Measurements from ENCODE around the gene CTNNA2. TPM values are rescaled to one million over a fixed set of nuclear protein-coding genes. Genes with fewer than 3 reads are reported as not detected.

Gene CTNNA2
- total RNA-seq, 2 experiments from 2014 or later = not detected

DNA sequence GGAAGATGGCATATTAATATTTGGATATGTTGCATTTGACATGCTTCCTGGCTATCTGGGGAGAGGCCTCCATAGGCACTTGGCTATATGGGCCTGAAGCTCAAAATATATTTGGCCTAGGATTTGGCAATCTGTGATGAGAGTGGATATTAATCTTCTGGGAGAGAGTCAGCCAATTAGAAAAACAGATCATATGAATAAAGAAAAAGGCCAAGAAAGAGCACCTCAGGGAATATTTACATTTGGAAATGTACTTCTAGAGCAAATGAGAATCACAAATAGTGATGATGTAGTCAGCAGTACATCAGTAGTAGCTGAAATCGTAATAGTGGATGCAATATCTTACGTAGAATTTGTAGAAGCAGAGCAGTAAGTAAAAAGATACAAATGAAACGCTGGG, 277.0 kb downstream of the CTNNA2 start:
- Mint-ChIP-seq H3K36me3 (ENCODE audit: low read depth) (no peaks in the 10 kb centered on the region), H3K9me3 (no peaks in the 10 kb centered on the region), H3K4me3 (no peak overlapping the region), H3K4me1 (no peaks in the 10 kb centered on the region), H3K27ac (no peak overlapping the region), H3K27me3 (no peaks in the 10 kb centered on the region)
- DNase-seq = no peak
- CTCF ChIA-PET = no interaction called here
- POLR2A ChIA-PET = no interaction called here

DNA sequence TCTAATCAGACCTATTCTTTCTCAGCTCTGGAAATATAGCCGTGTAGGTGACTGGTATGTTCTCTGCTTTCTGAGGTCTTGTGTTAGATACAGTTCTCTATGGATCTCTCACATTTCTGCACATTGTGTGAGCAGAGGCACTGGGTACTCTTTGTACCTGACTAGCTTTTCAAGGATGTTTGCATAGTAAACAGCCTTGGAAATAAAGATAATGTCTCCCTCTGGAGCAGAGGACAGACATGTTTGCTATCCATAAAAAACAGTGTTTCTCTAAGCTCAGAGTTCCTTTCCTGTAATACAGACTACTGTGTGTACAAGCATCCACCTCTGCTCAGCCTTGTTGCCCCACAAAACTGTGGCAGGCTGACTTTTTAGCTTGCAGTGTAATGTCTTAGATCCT, 279.2 kb downstream of the CTNNA2 start:
- H3K27me3 Mint-ChIP-seq = no peaks in the 10 kb centered on the region
- H3K27ac Mint-ChIP-seq = no peak overlapping the region
- DNase-seq = no peak
- no peak overlapping the region for H3K4me3 Mint-ChIP-seq
- H3K9me3 Mint-ChIP-seq = no peaks in the 10 kb centered on the region
- H3K36me3 Mint-ChIP-seq (ENCODE audit: low read depth) = no peaks in the 10 kb centered on the region
- ChIA-PET POLR2A (no interaction called here), CTCF (no interaction called here)
- no peaks in the 10 kb centered on the region for H3K4me1 Mint-ChIP-seq

GRCh38 chr2:79793006-79793405, 280.2 kb downstream of the CTNNA2 start:
- no peak overlapping the region for H3K27ac Mint-ChIP-seq
- H3K4me3 Mint-ChIP-seq = no peak overlapping the region
- CTCF ChIA-PET = interaction anchor here (0.6 kb wide), 1 partner anchor 1544 kb away, joined by 3 read pairs; no protein-coding TSS in a partner anchor
- no peak for DNase-seq
- H3K9me3 Mint-ChIP-seq = no peaks in the 10 kb centered on the region
- H3K27me3 Mint-ChIP-seq = no peaks in the 10 kb centered on the region
- H3K36me3 Mint-ChIP-seq (ENCODE audit: low read depth) = no peaks in the 10 kb centered on the region
- no peaks in the 10 kb centered on the region for H3K4me1 Mint-ChIP-seq
- POLR2A ChIA-PET = no interaction called here

DNA sequence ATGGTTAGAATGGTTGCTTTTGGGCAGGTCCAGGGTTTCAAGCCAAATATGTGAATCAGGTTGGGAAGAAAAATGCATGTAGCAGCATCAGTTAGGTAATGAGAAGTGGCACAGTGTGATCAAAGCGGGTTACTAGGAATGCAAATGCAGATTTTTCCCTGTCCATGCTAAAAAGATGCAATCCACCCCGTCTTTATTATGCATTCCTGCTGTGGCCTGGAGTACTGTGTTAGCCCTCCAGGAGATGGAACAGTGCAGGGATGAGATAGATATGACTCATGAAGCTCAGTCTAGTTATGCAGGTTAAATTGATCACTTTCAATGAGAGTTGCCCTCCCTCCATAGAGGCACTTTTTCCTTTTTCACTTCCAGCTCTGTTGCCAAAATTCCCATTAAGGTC, 283.8 kb downstream of the CTNNA2 start:
- no peaks in the 10 kb centered on the region for H3K9me3 Mint-ChIP-seq
- ChIA-PET POLR2A (no interaction called here), CTCF (no interaction called here)
- H3K27me3 Mint-ChIP-seq = no peaks in the 10 kb centered on the region
- H3K4me1 Mint-ChIP-seq = no peaks in the 10 kb centered on the region
- no peak overlapping the region for H3K27ac Mint-ChIP-seq
- H3K36me3 Mint-ChIP-seq (ENCODE audit: low read depth) = no peaks in the 10 kb centered on the region
- H3K4me3 Mint-ChIP-seq = no peak overlapping the region
- DNase-seq = no peak

- ChIA-PET CTCF (no interaction called here), POLR2A (no interaction called here)
- Mint-ChIP-seq H3K27ac (no peak overlapping the region), H3K4me3 (no peak overlapping the region), H3K36me3 (ENCODE audit: low read depth) (no peaks in the 10 kb centered on the region), H3K4me1 (no peaks in the 10 kb centered on the region), H3K27me3 (no peaks in the 10 kb centered on the region), H3K9me3 (no peaks in the 10 kb centered on the region)
- DNase-seq = no peak
These were observed 285.9 kb downstream of the CTNNA2 start for GRCh38 chr2:79798776-79799175.

DNA sequence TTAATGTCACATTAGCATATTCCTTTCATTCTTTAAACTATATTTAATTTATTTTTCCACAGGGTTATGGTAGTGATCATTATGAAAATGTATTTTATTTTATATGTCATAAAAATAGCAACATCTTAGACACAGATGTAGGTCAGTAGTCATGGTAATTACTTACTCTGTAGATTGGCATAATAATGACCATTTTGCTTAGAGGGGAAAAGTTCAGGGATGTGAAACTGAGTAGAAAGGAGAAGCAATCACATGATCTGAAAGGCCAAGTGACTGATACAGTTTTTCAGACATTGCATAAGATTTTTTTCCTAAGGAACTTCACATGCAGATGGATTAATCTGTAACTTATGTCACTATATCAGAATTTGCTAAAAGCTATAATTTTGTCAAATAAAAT, 286.9 kb downstream of the CTNNA2 start:
- Mint-ChIP-seq H3K36me3 (ENCODE audit: low read depth) (no peaks in the 10 kb centered on the region), H3K4me3 (no peak overlapping the region), H3K4me1 (no peaks in the 10 kb centered on the region), H3K9me3 (no peaks in the 10 kb centered on the region), H3K27ac (no peak overlapping the region), H3K27me3 (no peaks in the 10 kb centered on the region)
- no peak for DNase-seq
- ChIA-PET POLR2A (no interaction called here), CTCF (no interaction called here)

DNA sequence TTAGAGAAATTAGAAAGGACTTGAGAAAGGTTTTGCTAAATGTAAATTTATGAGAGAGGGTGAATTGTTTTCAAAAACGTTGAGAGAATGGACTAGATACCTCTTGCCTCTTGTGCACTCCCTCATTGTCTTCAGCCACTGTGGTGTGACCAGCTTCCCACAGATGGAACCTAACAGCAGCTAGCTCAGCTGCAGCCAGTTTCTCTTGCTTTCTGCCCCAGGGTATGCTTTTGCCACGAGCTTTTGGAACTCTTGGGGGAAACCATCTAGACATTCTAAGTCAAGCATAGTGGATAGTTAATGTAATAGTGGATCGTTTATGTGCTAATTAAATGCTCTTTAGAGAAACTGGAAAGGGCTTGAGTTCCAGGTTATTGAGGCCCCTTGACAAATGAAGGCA, 288.2 kb downstream of the CTNNA2 start:
- Mint-ChIP-seq H3K27me3 (no peaks in the 10 kb centered on the region), H3K9me3 (no peaks in the 10 kb centered on the region)
- POLR2A ChIA-PET = no interaction called here

DNA sequence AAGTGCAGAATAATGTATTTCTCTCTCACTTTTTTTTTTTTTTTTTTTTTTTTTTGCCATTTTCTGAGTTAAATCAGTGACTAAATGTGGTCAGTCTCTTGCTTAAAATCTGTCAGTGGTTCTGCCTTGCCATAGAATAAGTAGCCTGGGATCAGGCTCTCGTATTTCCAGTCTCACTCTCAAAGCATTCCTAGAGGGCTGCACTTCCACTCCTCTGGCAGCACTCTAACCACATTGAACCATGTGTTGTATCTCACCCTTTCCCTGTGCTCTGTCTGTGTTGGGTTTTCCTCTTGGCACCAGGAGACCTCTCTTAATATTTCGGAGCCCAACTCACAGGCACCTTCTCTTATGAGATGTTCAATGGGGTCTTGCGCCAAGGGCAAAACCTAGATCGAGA, 304.4 kb downstream of the CTNNA2 start:
- ChIA-PET CTCF (no interaction called here), POLR2A (no interaction called here)
- DNase-seq = no peak
- H3K9me3 Mint-ChIP-seq = peaks cover 19% of the 10 kb centered on the region
- no peak overlapping the region for H3K4me3 Mint-ChIP-seq
- no peak overlapping the region for H3K27ac Mint-ChIP-seq
- H3K27me3 Mint-ChIP-seq = no peaks in the 10 kb centered on the region
- H3K36me3 Mint-ChIP-seq (ENCODE audit: low read depth) = no peaks in the 10 kb centered on the region
- H3K4me1 Mint-ChIP-seq = no peaks in the 10 kb centered on the region

More for the DNA sequence above, 288.2 kb downstream of the CTNNA2 start:
- H3K4me3 Mint-ChIP-seq = no peak overlapping the region
- DNase-seq = no peak
- H3K27ac Mint-ChIP-seq = no peak overlapping the region
- no peaks in the 10 kb centered on the region for H3K36me3 Mint-ChIP-seq (ENCODE audit: low read depth)
- CTCF ChIA-PET = no interaction called here
- H3K4me1 Mint-ChIP-seq = no peaks in the 10 kb centered on the region

DNA sequence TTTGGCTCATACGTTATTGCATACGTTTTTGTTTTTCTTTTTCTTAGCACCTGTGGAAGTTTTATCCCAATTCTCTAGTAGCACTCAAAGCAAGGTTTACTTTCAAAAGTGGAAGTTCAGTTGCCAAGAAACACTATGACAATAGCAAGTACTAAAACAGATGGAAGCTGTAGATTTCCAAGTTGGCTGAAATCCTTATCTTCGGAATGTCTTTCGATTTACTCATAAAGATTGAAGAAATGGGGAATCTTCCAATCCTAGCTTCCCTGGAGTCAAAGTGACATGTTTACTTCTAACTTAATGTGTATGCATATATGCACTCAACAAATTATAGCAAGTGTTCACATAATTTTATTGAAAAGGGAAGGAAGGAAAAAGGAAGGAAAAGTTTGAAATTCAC, 307.4 kb downstream of the CTNNA2 start:
- no peak for DNase-seq
- no peaks in the 10 kb centered on the region for H3K4me1 Mint-ChIP-seq
- H3K9me3 Mint-ChIP-seq = peaks cover 11% of the 10 kb centered on the region
- H3K36me3 Mint-ChIP-seq (ENCODE audit: low read depth) = no peaks in the 10 kb centered on the region
- H3K27ac Mint-ChIP-seq = no peak overlapping the region
- POLR2A ChIA-PET = no interaction called here
- CTCF ChIA-PET = no interaction called here
- no peaks in the 10 kb centered on the region for H3K27me3 Mint-ChIP-seq
- H3K4me3 Mint-ChIP-seq = no peak overlapping the region

DNA sequence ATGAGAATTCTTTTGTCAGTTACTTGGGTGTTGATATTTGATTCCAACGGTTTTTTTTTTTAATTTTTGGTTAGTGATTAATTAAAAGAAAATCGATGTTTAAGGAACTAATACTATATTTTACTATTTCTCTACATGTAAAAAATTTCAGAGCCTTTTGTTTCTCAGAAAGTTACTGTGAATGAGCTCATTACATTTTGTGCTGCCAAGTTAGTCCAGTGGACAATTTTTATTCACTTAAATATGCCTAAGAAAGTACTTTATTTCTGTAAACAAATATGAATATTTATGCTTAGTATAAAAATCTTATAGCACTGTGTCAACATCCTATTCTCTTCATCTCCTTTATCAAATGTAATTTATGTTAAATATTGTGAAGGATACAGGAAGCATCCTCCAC, 309.3 kb downstream of the CTNNA2 start:
- H3K36me3 Mint-ChIP-seq (ENCODE audit: low read depth) = no peaks in the 10 kb centered on the region
- H3K27ac Mint-ChIP-seq = no peak overlapping the region
- peaks cover 4% of the 10 kb centered on the region for H3K9me3 Mint-ChIP-seq
- no peaks in the 10 kb centered on the region for H3K4me1 Mint-ChIP-seq
- CTCF ChIA-PET = no interaction called here
- no peaks in the 10 kb centered on the region for H3K27me3 Mint-ChIP-seq
- no peak for DNase-seq
- H3K4me3 Mint-ChIP-seq = no peak overlapping the region
- POLR2A ChIA-PET = no interaction called here

DNA sequence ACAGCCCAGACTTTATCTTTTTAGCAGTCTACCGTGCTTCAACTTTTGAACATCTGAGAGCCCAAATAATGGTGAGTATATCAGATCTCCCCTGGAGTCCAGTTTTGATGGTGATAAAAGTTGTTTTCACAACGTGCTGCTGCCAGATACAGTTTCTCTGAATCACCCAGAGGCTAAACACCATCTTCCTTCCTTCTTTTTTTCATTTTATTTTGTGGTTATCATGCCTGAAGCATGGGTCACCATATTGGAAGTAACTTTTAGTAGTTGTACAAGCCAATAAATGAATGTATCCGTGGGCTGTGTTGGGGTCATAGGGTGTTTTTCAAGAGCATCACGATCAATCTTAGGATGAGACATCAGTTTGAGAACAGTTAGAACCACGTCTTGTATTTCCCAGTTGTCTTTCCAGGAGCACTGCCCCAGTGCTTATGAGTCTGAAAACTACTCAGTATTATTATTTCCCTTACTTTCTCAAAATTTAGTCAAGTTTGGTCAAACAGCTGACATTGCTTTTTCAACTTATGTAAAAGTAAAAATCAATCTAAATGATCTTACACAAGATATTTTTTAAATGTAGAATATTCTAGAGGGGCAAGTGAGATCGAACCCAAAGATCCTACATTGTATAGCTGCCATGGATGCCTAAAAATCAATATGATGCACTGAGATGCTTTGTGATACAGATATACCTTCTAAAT, 311.4 kb downstream of the CTNNA2 start:
- no peaks in the 10 kb centered on the region for H3K36me3 Mint-ChIP-seq (ENCODE audit: low read depth)
- H3K27ac Mint-ChIP-seq = no peak overlapping the region
- H3K9me3 Mint-ChIP-seq = peaks cover 4% of the 10 kb centered on the region
- ChIA-PET POLR2A (no interaction called here), CTCF (no interaction called here)
- no peaks in the 10 kb centered on the region for H3K4me1 Mint-ChIP-seq
- no peak overlapping the region for H3K4me3 Mint-ChIP-seq
- H3K27me3 Mint-ChIP-seq = no peaks in the 10 kb centered on the region
- no peak for DNase-seq

- POLR2A ChIA-PET = no interaction called here
- CTCF ChIA-PET = no interaction called here
- Mint-ChIP-seq H3K4me3 (no peak overlapping the region), H3K36me3 (ENCODE audit: low read depth) (no peaks in the 10 kb centered on the region), H3K4me1 (no peaks in the 10 kb centered on the region), H3K27me3 (no peaks in the 10 kb centered on the region), H3K9me3 (peaks cover 8% of the 10 kb centered on the region), H3K27ac (no peak overlapping the region)
- no peak for DNase-seq
These were observed 315.0 kb downstream of the CTNNA2 start for GRCh38 chr2:79827881-79828280.

DNA sequence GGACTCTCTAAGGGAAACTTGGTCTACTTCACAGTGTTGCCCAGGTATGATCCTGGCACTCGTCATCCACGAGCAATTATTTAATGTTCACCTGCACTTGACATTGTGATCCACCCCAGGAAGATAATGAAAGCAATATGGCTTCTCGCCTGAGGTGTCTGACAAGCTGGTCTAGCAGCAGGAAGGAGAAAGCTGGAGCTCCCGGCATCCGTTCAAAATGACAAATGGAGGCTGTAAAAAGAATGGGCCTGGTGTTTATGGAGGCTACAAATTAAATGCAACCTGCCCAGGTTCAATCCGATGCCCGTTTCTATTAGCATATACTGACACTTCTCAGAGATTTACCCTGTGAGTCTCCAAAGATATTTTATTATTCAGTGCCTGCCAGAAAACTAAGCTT, 317.6 kb downstream of the CTNNA2 start:
- no peaks in the 10 kb centered on the region for H3K4me1 Mint-ChIP-seq
- H3K4me3 Mint-ChIP-seq = no peak overlapping the region
- ChIA-PET CTCF (no interaction called here), POLR2A (no interaction called here)
- H3K36me3 Mint-ChIP-seq (ENCODE audit: low read depth) = no peaks in the 10 kb centered on the region
- no peak for DNase-seq
- no peak overlapping the region for H3K27ac Mint-ChIP-seq
- H3K27me3 Mint-ChIP-seq = no peaks in the 10 kb centered on the region
- peaks cover 8% of the 10 kb centered on the region for H3K9me3 Mint-ChIP-seq

GRCh38 chr2:79831961-79832360, 319.1 kb downstream of the CTNNA2 start:
- Mint-ChIP-seq H3K4me1 (no peaks in the 10 kb centered on the region), H3K9me3 (peaks cover 4% of the 10 kb centered on the region), H3K27ac (no peak overlapping the region), H3K4me3 (no peak overlapping the region), H3K27me3 (no peaks in the 10 kb centered on the region), H3K36me3 (ENCODE audit: low read depth) (no peaks in the 10 kb centered on the region)
- DNase-seq = no peak
- ChIA-PET CTCF (no interaction called here), POLR2A (no interaction called here)
